Mammary epithelial cell (primary cell): Measurements from ENCODE around the gene EIF3J.

Experiments used
- CTCF ChIP-seq, 2 donors: IDR thresholded peaks in 1 of 2; conservative IDR thresholded peaks in 1 of 2; 2 replicates each; pipeline ENCODE4 v1.5.1; 2011 to 2012; ENCODE audit warnings: inconsistent platforms in 2 of 2, low read length in 2 of 2, mild to moderate bottlenecking in 2 of 2, control low read depth in 1 of 2, low read depth in 1 of 2; ENCODE audit not compliant: insufficient read depth in 1 of 2; ENCODE audit errors: extremely low read depth in 1 of 2
- EZH2 ChIP-seq: IDR thresholded peaks from 2 replicates; pipeline ENCODE4 v1.6.1; 2012; ENCODE audit warnings: low read length, inconsistent platforms, borderline replicate concordance

- TF ChIP-seq CTCF (conservative IDR thresholded peaks at IDR 0.05 in 1 of 2, IDR thresholded peaks at IDR 0.05 in 1 of 2; ENCODE audit: extremely low read depth in 1 of 2, insufficient read depth in 1 of 2, low read depth in 1 of 2, low read length in 2 of 2) (no peak), EZH2 (no peak)
These were observed 44.9 kb upstream of the EIF3J start for GRCh38 chr15:44492040-44492439.
